ENCODE measurements around the gene KCNMA1.
"Not testable (repeated sequence)": the region's sequence is repeated elsewhere in the genome, so short reads cannot be mapped to it uniquely, and the experiment has no call there.

KCNMA1 gene

DNA sequence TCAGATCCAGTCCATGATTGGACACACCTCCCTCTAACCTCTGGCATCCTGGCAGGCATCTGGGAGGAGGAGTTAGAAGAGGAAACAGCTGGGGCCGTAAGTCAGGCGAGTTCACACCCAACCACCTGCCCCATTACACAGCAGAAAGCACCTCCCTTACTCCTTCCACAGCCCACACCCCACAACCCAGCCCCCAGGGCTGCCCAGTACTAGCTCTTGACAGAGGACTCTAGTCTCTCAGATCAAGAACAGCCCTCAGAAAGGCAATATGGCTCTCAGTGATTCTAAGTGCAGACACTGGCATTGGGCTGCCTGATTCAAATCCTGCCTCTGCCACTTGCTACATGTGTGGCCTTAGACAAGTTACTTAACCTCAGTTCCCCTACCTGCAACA, 34.1 kb downstream of the KCNMA1 start:
- DNase-seq: no peak

DNA sequence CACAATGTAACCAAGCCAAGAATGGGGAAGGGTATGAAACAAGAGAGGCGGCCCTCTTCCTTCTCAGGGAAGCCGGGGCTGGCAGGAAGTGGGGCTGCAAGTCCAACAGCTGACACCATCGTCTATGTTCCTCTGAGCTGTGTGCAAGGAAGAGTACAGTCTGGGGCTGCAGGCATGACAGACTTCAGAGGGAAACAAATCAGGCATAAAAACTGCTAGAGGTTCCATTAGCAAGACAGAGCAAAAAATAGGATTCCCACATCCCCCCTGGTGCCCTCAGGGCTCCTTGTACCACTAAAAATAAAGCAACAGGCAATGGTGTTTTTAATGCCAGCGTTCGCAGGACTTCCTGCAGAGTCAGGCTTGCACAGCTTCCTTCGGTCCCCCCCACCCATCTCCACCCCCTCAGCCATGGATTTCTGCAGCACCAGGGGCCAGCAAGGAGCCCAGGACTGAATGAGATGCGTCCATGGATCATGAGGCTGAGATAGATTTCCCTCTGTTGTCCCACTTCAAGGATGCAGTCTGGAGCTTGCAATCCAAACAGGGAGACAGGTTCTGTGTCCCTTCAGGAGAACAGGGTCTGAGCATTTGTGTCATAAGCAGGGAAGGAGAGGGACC, 34.6 kb downstream of the KCNMA1 start:
- no peak for DNase-seq

DNA sequence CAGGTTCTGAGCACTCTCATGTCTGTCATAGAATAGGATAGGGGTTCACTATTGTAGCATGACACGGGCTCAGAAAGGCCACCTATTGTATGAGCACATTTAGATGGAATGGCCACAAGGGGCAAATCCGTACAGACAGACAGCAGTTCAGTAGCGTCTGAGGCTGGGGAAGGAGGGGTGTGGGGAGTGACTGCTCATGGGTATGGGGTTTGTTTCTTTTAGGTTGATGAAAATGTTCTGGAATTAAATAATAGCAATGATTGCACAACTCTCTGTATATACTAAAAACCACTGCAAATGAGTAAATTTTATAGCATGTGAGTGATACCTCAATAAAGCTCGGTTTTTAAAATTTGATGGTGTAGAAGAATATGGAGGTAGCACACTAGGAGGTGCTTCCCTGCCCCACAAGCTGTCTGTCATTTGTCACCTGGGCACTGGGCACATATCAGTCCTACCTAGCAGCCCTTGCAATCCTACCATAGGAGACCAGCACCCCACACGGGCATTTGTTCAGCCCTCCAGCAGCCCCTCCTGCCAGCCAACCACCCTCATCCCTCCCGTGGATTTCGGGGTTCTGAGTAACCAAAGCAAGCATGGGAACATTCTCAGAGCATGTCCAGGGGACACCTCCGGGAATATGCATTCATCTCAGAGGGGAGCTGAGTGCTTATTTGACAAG, 35.2 kb downstream of the KCNMA1 start:
- DNase-seq: no peak

DNA sequence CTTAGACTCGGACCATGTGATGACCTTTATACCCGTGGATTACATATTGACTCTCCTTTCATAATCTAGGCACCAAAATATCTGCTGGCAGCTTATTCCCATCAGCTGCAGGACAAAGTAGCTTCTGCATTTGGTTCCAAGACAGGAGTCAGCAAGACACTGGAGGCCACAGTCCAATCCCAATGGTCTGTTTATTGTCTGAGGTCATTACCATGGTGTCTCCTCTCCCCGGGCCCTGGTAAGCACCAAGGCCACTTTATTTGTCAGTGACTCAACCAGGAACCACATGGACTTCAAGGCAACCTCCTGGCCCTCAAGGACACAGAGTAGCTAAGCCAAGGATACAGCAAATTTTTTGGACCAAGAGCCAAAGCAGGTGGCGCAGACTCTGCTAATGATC, 36.1 kb downstream of the KCNMA1 start:
- no peak for DNase-seq

DNA sequence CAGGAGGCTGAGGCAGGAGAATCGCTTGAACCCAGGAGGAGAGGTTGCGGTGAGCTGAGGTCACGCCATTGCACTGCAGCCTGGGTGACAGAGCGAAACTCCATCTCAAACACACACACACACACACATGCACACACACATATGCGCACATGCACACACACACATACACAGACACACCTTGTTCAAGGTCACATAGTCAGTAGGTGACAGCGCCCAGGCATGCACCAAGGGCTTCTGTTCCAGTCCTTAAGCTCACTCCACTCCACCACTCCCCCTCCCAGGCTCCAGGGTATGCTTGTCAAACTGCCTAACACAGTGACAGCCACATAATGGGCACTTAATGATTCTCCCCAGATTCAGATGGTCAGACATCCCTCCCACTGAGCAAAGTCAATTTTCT, 37.0 kb downstream of the KCNMA1 start:
- no peak for DNase-seq

DNA sequence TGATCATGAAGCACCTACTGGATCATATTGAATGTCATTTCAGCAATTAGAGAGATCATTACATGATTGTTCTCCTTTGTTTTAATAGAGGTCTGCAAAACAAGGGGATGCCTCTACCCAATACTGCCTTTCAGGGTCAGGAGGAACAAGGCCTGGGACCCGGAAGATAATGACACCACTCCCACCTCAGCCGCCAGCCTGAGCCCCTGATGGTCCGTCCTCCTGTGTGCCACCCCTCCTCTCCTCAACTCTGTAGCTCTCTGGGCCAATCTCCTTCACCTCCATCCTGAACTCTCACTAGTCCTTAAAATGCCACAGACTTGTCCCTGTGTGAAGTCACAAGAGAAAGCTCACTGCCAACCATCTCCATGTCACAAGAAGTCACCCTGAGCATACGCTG, 38.0 kb downstream of the KCNMA1 start:
- no peak for DNase-seq

DNA sequence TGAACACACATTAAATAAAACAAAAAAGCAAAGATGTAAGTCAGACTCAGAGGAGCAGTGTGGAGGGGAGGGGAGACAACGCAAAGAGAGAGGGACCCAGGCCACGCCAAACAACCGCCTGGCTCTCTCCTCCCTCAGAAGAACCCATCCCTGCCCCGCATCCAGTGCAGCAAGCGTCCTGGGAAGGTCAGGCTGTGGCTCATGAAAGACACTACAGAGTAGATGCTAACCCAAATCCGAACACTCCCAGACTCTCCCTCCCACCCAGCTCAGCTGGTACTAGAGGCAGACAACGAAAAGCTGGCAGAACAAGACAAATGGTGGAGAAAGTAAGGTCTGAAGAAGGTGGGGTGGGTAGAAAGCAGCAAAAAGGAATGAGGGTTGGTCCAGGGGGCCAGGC, 39.0 kb downstream of the KCNMA1 start:
- no peak for DNase-seq

DNA sequence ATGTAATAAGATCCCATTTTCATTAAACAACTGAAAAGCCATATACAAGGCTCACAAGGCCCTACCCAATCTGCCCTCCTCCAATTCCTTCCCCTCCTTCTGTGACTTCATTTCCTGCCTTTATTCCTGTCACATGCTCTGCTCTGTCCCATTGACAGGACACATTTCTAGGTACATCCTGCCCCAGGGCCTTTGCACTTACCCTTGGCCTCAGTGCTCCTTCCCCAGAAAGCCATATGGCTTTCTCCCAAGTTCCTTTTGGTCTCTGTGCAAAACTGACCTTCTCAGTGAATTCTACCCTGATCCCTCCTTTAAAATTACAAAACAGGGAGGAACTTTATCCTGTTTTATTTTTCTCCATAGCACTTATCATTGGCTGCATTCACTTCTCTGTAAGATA, 40.0 kb downstream of the KCNMA1 start:
- no peak for DNase-seq

DNA sequence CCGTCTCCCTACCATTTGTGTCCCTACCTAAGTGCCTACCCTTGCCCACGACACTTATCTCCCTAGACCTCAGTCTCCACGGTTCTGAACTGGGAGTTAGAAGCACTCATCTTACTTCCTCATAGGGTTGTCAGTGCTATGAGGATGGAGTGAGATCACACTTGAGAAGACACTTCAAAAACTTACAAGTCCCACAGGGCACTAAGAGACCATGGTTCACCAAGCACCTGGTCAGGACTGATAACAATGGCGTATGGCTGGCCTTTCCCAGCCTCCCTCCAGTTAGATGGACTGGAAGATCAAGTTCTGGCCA, 43.2 kb downstream of the KCNMA1 start:
- DNase-seq: no peak

DNA sequence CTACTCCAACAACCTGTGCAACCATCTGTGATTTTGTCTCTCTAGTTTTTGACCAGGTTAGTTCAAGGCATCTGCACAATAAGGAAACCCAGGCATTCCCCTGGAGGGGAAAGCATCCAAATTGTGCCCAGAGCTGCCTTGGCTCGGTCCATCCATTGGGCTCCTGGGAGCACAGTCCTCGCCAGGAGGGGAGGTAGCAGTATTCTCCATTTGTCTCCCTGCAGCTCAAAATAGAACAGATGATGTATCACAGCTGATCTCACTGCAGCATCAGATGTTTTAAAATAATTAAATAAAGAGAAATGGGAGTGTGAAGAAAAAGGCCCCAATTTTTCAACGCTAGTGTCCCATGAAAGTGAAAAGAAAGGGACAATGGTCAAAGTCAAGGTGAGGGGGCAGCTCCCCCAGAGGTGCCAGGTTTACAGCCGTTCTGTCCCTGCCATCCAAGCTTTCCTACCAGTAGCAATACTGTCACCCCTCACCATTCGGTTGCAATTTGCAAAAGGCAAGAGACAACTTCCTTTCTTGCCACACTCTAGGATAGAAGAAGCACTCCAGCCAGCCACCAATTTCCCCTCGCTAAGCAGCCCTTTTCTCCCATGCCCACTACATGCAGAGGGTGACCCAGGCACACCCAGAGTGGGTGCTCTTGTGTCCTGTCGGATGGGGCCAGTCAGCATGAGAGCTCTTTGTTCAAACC, 43.7 kb downstream of the KCNMA1 start:
- no peak for DNase-seq

DNA sequence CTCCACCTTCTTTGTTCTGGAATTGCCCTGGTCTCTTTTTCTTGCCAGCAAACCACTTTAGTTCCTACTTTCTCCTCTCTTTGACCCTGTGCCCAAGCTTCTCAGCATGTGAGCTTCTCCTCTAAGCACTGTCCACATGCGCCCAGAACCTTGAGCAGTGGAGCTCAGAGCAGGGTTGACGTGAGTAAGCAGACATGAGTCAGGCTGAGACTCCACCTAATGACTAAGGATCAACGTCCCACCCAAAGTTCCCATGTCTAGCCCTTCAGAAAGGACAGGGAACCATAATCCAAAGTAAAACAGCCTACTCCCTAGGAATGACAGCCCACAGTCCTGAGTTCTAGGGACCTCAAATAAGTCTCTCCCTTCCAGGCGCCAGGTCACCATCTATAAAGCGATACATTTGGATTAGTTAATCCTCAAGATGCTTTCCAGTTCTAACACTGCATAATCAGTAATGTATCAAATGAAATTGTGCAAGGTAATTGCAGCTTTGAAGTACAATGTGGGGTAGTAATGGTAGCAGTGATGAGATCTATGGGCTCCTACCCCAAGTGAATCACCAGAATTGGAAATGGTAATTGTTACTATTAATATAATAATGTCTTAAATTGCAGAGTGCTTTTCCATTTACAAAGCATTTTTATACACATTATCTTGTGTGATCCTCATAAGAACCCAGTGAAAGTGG, 44.5 kb downstream of the KCNMA1 start:
- no peak for DNase-seq

DNA sequence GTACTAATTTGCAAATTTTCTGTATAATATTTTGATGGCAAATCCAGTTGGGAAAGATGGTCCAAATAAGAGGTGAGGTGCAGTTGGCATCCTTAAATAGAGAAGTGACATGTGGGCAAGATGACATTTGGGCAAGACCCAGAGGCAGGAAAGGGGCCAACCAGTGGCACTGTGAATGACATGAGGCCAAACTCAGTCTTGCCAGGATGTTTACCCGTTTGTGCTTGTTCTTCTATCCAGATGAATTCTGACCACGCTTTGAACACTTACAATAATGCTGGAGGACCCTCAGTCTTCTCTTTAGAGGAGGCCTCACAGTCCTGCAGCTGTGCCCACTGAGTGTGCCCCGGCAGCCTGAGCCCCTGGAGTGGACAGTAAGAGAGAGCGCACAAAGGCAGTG, 45.1 kb downstream of the KCNMA1 start:
- no peak for DNase-seq

DNA sequence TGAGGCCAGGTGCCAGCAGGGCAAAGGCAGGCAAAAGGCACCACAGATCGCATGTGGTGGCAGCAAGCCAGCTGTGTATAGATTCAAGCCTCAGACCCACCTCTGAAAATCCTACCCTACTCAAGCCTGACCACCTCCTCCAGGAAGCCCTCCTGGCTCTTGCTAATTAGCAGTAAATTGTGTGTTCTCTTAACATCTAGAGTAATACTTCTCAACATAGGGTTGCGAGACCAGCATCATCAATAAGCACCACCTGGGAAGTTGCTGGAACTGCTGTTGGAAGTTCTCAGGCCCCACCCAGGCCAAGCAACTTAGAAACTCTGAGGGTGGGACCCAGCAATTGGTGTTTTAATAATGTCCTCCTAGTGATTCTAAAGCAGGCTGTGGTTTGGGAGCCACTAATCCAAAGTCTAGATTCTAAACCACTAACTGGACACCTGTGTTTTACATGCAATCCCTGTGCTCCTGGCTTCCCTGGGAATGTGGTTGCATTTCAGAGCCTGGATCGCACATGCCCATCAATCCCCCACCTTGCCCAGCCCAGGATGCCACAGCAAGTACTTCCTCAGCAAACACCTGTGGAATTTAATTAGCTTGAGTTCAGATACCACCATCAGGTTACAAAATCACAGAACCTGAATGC, 46.2 kb downstream of the KCNMA1 start:
- no peak for DNase-seq

DNA sequence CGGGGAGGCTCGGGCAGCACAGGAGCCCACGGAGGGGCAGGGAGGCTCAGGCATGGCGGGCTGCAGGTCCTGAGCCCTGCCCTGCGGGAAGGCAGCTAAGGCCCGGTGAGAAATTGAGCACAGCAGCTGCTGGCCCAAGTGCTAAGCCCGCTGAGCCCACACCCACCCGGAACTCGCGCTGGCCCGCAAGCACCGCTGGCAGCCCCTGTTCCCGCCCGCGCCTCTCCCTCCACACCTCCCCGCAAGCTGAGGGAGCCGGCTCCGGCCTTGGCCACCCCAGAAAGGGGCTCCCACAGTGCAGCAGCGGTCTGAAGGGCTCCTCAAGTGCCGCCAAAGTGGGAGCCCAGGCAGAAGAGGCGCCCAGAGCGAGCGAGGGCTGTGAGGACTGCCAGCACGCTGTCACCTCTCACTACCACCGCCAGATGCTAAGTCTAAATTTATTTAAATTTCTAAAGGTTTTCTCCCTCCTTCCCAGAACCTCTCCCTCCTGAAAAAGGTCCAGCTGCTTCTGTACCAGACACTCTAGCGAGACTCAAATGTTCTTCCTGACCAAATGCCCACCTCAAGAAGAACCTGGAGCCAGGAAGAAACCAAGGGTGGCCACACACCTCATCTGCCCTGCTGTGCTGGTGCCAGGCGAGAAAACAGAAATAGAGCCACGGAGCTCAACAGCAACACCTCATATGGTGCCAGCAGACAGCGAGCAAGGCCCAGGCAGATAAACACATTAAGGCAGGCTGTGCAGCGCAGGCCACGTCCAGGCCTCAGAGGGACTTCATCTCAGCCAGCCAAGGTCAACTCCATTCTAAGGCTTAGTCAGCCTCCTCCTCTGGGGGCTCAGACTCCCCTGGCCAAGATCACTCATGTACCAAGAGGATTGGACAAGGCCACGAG, 47.0 kb downstream of the KCNMA1 start:
- DNase-seq: no peak

DNA sequence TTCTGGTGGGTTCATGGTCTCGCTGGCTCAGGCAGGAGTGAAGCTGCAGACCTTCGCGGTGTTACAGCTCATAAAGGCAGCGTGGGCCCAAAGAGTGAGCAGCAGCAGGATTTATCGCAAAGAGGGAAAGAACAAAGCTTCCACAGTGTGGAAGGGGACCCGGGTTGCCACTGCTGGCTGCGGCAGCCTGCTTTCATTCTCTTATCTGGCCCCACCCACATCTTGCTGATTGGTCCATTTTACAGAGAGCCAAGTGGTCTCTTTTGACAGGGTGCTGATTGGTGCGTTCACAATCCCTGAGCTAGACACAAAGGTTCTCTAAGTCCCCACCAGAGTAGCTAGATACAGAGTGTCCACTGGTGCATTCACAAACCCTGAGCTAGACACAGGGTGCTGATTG, 47.9 kb downstream of the KCNMA1 start:
- DNase-seq: not testable (repeated sequence)

DNA sequence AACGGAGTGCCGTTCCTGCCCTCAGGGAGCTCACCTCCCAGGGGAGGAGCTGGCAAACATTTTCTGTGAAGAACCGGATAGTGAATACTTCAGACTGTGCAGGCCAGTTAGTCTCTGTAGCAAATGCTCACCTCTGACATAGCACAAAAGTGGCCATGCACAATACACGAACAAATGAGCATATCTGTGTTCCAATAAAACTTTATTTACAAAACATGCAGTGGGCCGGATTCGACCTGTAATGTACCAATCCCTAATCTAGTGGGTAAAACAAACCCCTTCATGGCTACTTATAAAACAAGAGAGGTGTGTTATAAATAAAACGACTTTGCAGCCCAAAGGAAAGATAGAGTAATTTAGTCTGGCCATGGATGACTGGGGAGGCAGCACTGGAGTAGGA, 48.7 kb downstream of the KCNMA1 start:
- DNase-seq: no peak

DNA sequence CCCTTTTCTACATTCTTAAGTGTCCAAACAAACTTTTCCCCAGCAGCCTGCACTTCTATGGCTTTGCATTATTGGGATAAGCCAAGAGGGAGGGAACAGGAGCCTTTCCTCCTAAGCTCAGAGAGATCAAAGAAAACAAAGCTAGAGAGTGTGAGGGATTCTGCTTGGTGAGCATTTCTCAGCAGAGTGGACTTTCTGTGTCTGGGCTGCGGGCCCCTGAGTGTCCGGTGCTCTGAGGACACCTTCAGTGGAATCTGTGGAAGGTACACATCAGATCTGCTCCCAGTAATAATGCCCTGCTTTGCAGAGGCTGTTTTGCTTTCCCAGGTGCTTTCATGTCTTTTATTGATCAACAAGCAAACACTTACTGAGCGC, 50.2 kb downstream of the KCNMA1 start:
- no peak for DNase-seq

DNA sequence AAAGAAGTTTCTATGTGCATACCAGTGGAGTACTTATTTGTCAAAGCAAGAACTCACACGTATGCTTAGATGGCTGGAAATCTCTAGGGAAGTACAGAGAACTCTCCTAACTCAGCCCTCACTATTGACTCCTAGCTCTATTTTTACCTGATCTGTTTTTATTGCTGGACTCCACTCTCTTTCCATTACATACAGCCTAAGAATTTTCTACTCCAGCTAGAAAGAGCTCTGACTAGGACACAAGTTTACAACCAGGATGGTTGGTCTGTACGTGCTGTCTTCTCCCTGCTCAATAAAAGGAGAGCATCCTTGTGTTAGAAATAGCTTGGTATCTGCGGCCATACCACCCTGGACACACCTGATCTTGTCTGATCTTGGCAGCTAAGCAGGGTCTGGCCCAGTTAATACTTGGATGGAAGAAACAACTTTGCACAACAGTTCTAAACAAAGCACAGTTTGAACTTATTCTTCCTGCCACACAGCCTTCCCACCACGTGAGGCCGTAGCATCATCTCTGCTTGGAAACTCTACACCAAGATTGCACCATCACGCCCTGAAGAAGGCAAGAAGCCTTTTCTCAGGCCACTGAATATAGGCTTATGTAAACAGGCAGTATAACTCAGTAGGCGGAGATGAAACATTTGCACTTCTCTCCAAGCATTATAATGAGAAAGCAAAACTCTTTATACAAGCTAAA, 50.7 kb downstream of the KCNMA1 start:
- no peak for DNase-seq

DNA sequence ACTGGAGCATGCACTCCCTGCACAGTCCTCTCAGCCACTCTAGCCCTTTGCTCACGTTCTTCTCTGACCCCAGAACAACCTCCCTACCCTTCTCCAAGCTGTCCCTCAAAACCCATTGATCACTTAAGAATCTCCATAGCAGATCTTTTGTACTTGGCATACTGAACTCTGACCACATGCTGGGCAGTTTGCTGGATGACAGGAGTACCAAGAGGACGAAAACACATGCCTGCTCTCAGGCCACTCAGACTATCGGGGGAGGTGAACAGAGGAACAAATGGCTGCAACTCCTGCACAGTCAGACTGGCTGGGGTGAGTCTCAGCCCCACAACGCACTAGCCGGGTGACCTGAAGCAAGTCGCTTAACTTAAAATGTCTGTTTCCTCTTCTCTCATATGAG, 52.7 kb downstream of the KCNMA1 start:
- DNase-seq: no peak

DNA sequence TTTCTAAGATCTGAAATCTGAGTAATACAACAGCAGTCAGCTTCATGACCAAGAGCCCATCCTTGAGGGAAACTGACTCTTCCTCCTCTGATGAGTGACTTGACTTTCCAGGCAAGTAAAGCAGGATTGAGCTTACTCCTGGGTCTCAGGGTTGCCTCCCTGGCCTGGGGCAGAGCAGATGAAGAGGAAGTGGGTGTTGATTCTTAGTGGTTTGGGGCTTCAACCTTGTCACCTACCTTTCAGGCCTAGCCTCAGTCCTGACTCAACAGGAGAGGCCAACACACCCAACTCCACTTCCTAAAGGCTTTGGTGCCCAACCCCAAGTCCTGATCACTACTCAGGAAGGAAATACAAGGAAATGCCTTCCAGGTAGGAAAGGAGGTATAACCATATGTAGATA, 54.1 kb downstream of the KCNMA1 start:
- no peak for DNase-seq

DNA sequence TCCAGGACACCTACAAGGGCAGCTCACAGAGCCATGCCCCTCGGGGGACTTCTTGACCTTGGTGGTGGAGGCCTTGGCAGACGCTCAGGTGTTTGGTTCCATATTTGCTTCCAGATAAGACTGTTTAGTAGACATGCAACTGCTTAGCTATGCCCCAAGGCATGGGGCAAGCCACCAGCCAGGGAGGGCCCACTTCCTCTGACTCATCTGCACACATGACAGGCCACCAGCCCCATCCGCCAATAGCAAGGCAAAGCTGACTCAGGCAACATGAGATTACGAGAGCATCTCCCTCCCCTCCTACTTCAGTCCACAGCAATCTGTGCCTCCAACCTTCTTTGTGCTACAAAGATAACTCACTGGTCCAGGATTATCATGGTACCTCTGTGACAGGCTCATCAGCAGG, 54.9 kb downstream of the KCNMA1 start:
- DNase-seq: no peak

DNA sequence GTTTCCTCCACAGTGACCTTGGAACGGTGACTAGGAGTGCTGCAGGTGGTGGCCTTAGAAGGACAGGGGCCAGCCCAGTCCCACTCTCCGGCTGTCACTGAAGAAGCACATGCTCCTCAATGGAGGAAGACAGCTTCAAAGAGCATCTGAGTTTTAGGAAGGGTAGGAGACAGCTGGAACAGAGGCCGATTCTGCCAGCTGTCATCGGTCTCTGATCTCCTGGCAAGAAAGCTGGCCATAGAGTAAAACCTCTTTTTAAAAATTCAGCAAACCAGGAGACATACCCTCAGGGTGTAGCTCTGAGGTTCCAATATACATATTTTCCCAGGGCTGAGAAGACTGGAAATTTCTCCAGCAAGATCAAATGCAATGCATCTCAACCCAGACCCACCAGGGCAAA, 55.9 kb downstream of the KCNMA1 start:
- DNase-seq: no peak

Data from activated gamma-delta T cell treated with Interleukin-2 at 50 U/mL for 16 hours (primary cell).